ENCODE results near the gene CERS6.

The CERS6 gene

DNA sequence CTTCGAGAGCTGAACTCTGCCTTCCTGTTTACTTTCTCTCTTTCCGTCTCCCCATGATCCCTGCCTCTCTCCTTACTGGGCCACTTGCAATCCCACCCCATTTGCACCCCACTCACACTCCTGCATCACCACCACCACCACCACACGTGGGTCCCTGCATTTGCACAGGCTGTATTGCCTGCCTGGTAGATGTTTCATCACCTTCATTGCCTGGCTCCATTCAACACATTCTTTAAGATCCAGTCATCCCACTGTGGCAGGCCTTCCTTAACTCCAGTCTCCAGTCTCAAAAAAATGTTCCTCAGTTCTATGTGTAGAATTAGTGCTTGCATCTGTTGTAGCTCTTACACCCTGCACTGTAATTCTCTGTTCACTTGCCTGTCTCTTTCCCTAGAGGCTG is 360.3 kb downstream of the CERS6 start:
- DNase-seq, result no peak

DNA sequence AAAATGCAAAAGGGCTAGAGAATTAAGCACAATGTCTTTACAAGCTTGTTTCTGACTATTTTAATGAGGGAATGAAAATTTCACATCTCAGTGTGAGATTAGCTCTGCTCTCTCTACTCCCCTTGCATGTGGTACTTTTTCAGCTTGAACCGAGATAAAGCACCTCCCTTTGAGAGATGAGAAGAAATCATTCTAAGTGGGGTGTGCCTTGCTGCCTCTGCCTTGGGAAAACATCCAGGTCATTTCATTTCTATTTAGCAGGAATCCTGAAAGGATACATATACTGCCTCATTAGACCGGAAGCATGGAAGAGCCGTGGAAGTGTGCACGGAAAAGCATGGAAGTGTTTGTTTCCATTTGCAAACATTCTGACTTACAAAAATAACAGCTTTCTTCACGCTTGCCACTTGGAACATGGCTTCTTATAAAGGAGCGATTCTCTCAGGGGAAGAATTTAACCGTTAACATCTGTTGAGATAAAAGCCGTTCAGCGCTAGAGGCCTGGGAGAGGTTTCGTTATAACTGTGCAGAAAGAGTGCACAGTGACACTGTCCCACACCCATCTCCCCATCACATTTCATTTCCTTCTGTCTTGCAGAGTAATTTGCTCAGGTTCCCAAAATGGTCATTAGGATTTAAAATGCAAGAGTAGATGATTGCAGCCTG is 363.1 kb downstream of the CERS6 start:
- no peak for DNase-seq

DNA sequence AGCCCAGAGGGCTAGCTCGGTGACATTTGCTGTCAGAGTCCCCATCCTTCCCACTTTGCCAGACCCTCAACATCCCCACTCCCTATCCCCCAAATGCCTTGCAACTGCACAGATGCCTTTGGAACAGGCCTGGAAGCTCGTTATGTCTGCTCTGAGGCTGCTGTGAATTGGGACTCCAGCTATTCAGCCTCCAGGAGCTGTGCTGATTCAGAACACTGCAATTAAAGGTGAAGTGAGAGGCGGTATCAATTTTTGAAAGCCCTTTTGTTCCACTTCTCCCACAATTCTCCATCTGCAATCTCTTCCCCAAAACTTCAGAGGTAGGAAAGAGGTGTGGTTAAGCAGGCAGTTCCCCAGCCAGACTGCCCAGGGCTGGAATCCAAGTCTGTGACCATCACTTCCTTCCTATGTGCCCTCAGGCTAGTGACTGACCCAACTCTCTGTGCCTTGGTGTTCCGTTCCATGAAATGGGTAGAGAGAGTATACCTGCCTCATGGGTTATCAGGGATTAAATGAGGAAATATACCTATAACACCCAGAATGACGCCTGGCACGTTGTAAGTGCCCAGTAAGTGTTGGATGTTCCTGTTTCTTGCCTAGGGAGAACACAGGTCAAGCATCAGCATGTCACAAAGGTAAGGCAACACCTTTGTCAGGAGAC is 363.9 kb downstream of the CERS6 start:
- no peak for DNase-seq

DNA sequence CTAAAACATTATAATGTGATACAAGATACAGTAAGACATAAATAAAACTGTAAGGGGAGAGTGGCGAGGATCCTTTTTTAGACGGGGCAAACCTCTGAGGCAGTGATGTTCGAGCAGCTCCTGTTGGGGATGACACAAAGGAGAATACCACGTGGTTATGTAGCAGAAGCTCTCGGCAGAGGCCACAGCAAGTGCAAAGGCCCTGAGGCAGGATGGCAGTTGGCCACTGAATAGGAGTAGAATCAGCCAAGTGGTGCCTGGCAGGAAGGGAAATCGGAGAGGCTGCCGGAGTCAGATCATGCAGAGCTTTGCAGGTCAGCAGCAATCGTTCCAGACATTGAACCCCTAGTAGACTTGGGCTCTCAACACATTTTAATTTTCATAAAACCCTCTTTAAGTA is 365.5 kb downstream of the CERS6 start:
- DNase-seq, result no peak

DNA sequence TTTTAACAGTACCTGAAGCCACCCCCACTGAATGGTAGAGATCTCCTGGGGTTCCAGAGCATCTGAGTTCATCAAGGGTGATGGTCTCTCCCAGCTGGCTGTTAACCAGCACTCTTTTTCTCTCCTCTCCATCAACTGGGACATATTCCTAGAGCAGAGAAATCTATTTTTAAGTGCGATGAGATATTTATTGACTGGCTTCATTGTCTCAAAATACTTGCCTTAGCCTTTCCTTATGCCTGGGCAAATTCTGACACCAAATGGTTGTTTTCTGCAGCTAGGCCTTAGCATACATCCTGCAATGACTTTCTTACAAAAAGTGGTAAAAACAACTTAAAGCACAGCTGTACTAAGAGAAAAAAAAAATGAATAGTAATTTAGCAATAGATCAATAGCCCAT is 365.9 kb downstream of the CERS6 start:
- no peak for DNase-seq
